Spleen (tissue), 7 donors: ENCODE data around the gene SEC14L6.

Experiments
- CTCF ChIP-seq, 11 experiments: fragments of 200-600 bp in 7 of 11; fragments of 450-650 bp in 4 of 11; sonication (generic) in 4 of 11; IDR thresholded peaks in 8 of 11; conservative IDR thresholded peaks in 3 of 11; 1 replicate in 7 of 11; 2 replicates in 4 of 11; pipeline versions ENCODE4 v1.4.0 to v1.8.0; 2016 to 2021; ENCODE audit warnings: antibody characterized with exemption in 11 of 11, inconsistent platforms in 4 of 11, mild to moderate bottlenecking in 1 of 11
- POLR2AphosphoS5 ChIP-seq, 3 donors: sonication (generic); formaldehyde crosslinking; IDR thresholded peaks; one replicate each; pipeline ENCODE4 v1.5.1; 2017; ENCODE audit warnings: antibody characterized with exemption in 3 of 3
- donor health status: DM: no; HTN: no; CAD: no; lungs with moderate emphysema.
- donor health status: DM: no; HTN: no; CAD: no.
- donor health status: DM: no; HTN: no; CAD: no.

DNA sequence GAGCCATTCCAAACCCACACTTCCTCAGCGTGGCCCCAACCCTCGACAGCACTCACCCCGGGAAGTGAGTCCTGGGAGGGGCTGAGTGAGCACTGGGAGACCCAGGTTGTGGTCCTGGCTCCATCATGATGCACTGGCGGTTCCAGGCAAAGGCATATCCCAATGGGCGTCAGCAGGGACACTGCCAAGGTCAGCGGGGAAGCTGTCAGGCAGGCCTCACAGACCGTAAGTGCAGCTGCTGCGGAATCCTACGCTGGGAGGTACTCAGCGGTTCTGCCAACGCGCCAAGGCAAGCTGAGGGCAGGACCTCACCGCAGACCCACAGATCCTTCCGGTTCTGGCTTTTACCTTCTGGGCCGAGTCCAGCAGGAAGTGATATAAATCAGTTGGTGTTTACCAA is 29.3 kb upstream of the SEC14L6 start:
- TF ChIP-seq CTCF (IDR thresholded peaks at IDR 0.05 in 8 of 11, conservative IDR thresholded peaks at IDR 0.05 in 3 of 11): no peak
- no peak for TF ChIP-seq POLR2AphosphoS5 (IDR thresholded peaks at IDR 0.05)
